KMS-11 (cell line): Measurements from ENCODE around the gene USP17L29.
"Not testable (repeated sequence)": the region's sequence is repeated elsewhere in the genome, so short reads cannot be mapped to it uniquely, and the experiment has no call there.

Source experiments
- H2AFZ ChIP-seq: fragments of 200-600 bp; sonication (generic); 2 replicates; pipeline ENCODE4 v1.6.1; 2016; ENCODE audit warnings: antibody characterized with exemption, mixed run types, low read depth
- H3K27ac ChIP-seq: fragments of 200-600 bp; sonication (generic); 2 replicates; pipeline ENCODE4 v1.6.1; 2016; ENCODE audit warnings: mild to moderate bottlenecking, mixed run types
- H3K27me3 ChIP-seq: fragments of 200-600 bp; sonication (generic); 2 replicates; pipeline ENCODE4 v1.6.1; 2017; ENCODE audit warnings: mild to moderate bottlenecking, low read depth, mixed run types, moderate library complexity; ENCODE audit not compliant: insufficient read depth
- H3K36me3 ChIP-seq: fragments of 200-600 bp; sonication (generic); 2 replicates; pipeline ENCODE4 v1.6.1; 2017; ENCODE audit warnings: mild to moderate bottlenecking, mixed run types; ENCODE audit not compliant: insufficient read depth
- H3K4me1 ChIP-seq: fragments of 200-600 bp; sonication (generic); 2 replicates; pipeline ENCODE4 v1.6.1; 2016; ENCODE audit warnings: mild to moderate bottlenecking, low read depth, mixed run types; ENCODE audit not compliant: poor library complexity, severe bottlenecking
- H3K4me2 ChIP-seq: fragments of 200-600 bp; sonication (generic); 2 replicates; pipeline ENCODE4 v1.7.0; 2016; ENCODE audit warnings: mild to moderate bottlenecking, mixed run types
- H3K4me3 ChIP-seq: fragments of 200-600 bp; sonication (generic); IDR thresholded peaks from 2 replicates; pipeline ENCODE4 v1.6.1; 2017; ENCODE audit warnings: low read depth, low read length, mixed read lengths; ENCODE audit not compliant: insufficient read depth
- H3K79me2 ChIP-seq: fragments of 200-600 bp; sonication (generic); 2 replicates; pipeline ENCODE4 v1.6.1; 2016; ENCODE audit warnings: low read depth, mixed run types; ENCODE audit not compliant: insufficient read depth
- H3K9ac ChIP-seq: fragments of 200-600 bp; sonication (generic); 2 replicates; pipeline ENCODE4 v1.6.1; 2016; ENCODE audit warnings: mild to moderate bottlenecking, mixed run types
- H4K20me1 ChIP-seq: fragments of 200-600 bp; sonication (generic); 2 replicates; pipeline ENCODE4 v1.6.1; 2016; ENCODE audit warnings: mild to moderate bottlenecking, mixed run types; ENCODE audit not compliant: insufficient read depth

Gene USP17L29

GRCh38 chr4:9353338-9353737 lies at the start of gene USP17L29:
Gene USP17L29 (plus strand): TSS chr4:9353638. CDS start chr4:9353638, 0 bp downstream.
- not testable (repeated sequence) for H3K4me3 ChIP-seq, H3K36me3 ChIP-seq

GRCh38 chr4:9324191-9324590 lies 29.2 kb upstream of the USP17L29 start:
- not testable (repeated sequence) for H4K20me1 ChIP-seq, H3K4me3 ChIP-seq, H3K9ac ChIP-seq, H3K27me3 ChIP-seq, H3K4me1 ChIP-seq, H3K27ac ChIP-seq, H3K4me2 ChIP-seq, H3K79me2 ChIP-seq, H3K36me3 ChIP-seq, H2AFZ ChIP-seq

More at GRCh38 chr4:9353338-9353737, at the start of gene USP17L29:
- H3K9ac ChIP-seq, H4K20me1 ChIP-seq, H3K4me2 ChIP-seq, H2AFZ ChIP-seq, H3K27me3 ChIP-seq, H3K27ac ChIP-seq, H3K4me1 ChIP-seq, H3K79me2 ChIP-seq: not testable (repeated sequence)

- H3K4me1 ChIP-seq, H3K9ac ChIP-seq: not testable (repeated sequence)
These were observed 28.6 kb upstream of the USP17L29 start, which contains the start of gene USP17L24 for GRCh38 chr4:9324865-9325264. Gene USP17L24 (plus strand): TSS chr4:9325165. CDS start chr4:9325165, 0 bp downstream.

GRCh38 chr4:9329611-9330010 lies 23.8 kb upstream of the USP17L29 start, which contains the start of gene USP17L25:
Gene USP17L25 (plus strand): TSS chr4:9329911. CDS start chr4:9329911, 0 bp downstream.
- H3K36me3 ChIP-seq, result not testable (repeated sequence)

More at GRCh38 chr4:9324865-9325264, 28.6 kb upstream of the USP17L29 start, which contains the start of gene USP17L24:
- H3K36me3 ChIP-seq, H3K79me2 ChIP-seq, H3K27me3 ChIP-seq, H3K4me3 ChIP-seq, H3K4me2 ChIP-seq, H3K27ac ChIP-seq, H2AFZ ChIP-seq, H4K20me1 ChIP-seq: not testable (repeated sequence)

GRCh38 chr4:9334358-9334757 lies 19.1 kb upstream of the USP17L29 start, which contains the start of gene USP17L26:
Gene USP17L26 (plus strand): TSS chr4:9334658. CDS start chr4:9334658, 0 bp downstream.
- not testable (repeated sequence) for H3K4me3 ChIP-seq, H3K9ac ChIP-seq

More at GRCh38 chr4:9329611-9330010, 23.8 kb upstream of the USP17L29 start, which contains the start of gene USP17L25:
- not testable (repeated sequence) for H3K4me2 ChIP-seq, H3K4me1 ChIP-seq, H3K4me3 ChIP-seq, H3K9ac ChIP-seq, H3K79me2 ChIP-seq, H4K20me1 ChIP-seq, H3K27me3 ChIP-seq, H2AFZ ChIP-seq, H3K27ac ChIP-seq

GRCh38 chr4:9339103-9339502 lies 14.3 kb upstream of the USP17L29 start, which contains the start of gene USP17L5:
Gene USP17L5 (plus strand): TSS chr4:9339403. CDS start chr4:9339403, 0 bp downstream.
- H3K36me3 ChIP-seq, H3K27me3 ChIP-seq, H3K27ac ChIP-seq, H3K9ac ChIP-seq, H2AFZ ChIP-seq, H3K4me1 ChIP-seq, H3K4me2 ChIP-seq, H4K20me1 ChIP-seq, H3K4me3 ChIP-seq, H3K79me2 ChIP-seq: not testable (repeated sequence)

More at GRCh38 chr4:9334358-9334757, 19.1 kb upstream of the USP17L29 start, which contains the start of gene USP17L26:
- H2AFZ ChIP-seq, H3K4me1 ChIP-seq, H4K20me1 ChIP-seq, H3K4me2 ChIP-seq, H3K27me3 ChIP-seq, H3K36me3 ChIP-seq, H3K79me2 ChIP-seq, H3K27ac ChIP-seq: not testable (repeated sequence)

- H4K20me1 ChIP-seq, H3K4me3 ChIP-seq, H2AFZ ChIP-seq, H3K27me3 ChIP-seq, H3K4me2 ChIP-seq, H3K27ac ChIP-seq, H3K36me3 ChIP-seq, H3K4me1 ChIP-seq, H3K9ac ChIP-seq, H3K79me2 ChIP-seq: not testable (repeated sequence)
These were observed 9.6 kb upstream of the USP17L29 start, which contains the start of gene USP17L27 for GRCh38 chr4:9343848-9344247. Gene USP17L27 (plus strand): TSS chr4:9344148. CDS start chr4:9344148, 0 bp downstream.

GRCh38 chr4:9348593-9348992 lies 4.8 kb upstream of the USP17L29 start, which contains the start of gene USP17L28:
Gene USP17L28 (plus strand): TSS chr4:9348893. CDS start chr4:9348893, 0 bp downstream.
- H3K36me3 ChIP-seq, H2AFZ ChIP-seq, H3K79me2 ChIP-seq, H3K27me3 ChIP-seq, H3K27ac ChIP-seq, H3K9ac ChIP-seq, H4K20me1 ChIP-seq, H3K4me2 ChIP-seq, H3K4me3 ChIP-seq, H3K4me1 ChIP-seq: not testable (repeated sequence)

- H3K27me3 ChIP-seq, H2AFZ ChIP-seq, H3K9ac ChIP-seq, H3K36me3 ChIP-seq, H3K27ac ChIP-seq, H3K4me1 ChIP-seq, H3K79me2 ChIP-seq, H3K4me3 ChIP-seq, H4K20me1 ChIP-seq, H3K4me2 ChIP-seq: not testable (repeated sequence)
These were observed 2.6 kb upstream of the USP17L29 start for GRCh38 chr4:9350866-9351265.

GRCh38 chr4:9362829-9363228 lies 9.4 kb downstream of the USP17L29 start, which contains the start of gene USP17L30:
Gene USP17L30 (plus strand): TSS chr4:9363129. CDS start chr4:9363129, 0 bp downstream.
- H4K20me1 ChIP-seq, H3K36me3 ChIP-seq, H3K27me3 ChIP-seq, H3K79me2 ChIP-seq, H3K9ac ChIP-seq, H3K4me2 ChIP-seq, H2AFZ ChIP-seq, H3K27ac ChIP-seq, H3K4me1 ChIP-seq, H3K4me3 ChIP-seq: not testable (repeated sequence)
